CMK (cell line): ENCODE measurements around the gene SIRT7.
"Not testable (repeated sequence)": the region's sequence is repeated elsewhere in the genome, so short reads cannot be mapped to it uniquely, and the experiment has no call there.

Experiments used
- DNase-seq: peaks from one replicate; pipeline ENCODE4 v3.0.0-alpha.2; 2010; ENCODE audit warnings: low read depth

SIRT7 gene

GRCh38 chr17:81955058-81955681, 37.2 kb upstream of the SIRT7 start:
- DNase-seq: no peak

GRCh38 chr17:81954131-81955057, 36.4 kb upstream of the SIRT7 start:
- no peak for DNase-seq

- not testable (repeated sequence) for DNase-seq
Measured at GRCh38 chr17:81953443-81953842, 35.5 kb upstream of the SIRT7 start.

- DNase-seq: no peak
Measured at GRCh38 chr17:81952792-81953228, 34.8 kb upstream of the SIRT7 start.

- no peak for DNase-seq
Measured at GRCh38 chr17:81951785-81952684, 34.1 kb upstream of the SIRT7 start.

GRCh38 chr17:81950501-81950900, 32.5 kb upstream of the SIRT7 start:
- no peak for DNase-seq

GRCh38 chr17:81948635-81949378, 30.8 kb upstream of the SIRT7 start:
- no peak for DNase-seq

GRCh38 chr17:81947189-81947588, 29.2 kb upstream of the SIRT7 start, which contains the start of gene MYADML2:
Gene MYADML2, minus strand, starts transcription at chr17:81947233. Its CDS starts 5,492 bp downstream, at chr17:81941741.
- DNase-seq: no peak

GRCh38 chr17:81944858-81945257, 26.9 kb upstream of the SIRT7 start:
- no peak for DNase-seq

- DNase-seq: no peak
Measured at GRCh38 chr17:81942167-81942553, 24.2 kb upstream of the SIRT7 start.

GRCh38 chr17:81941484-81942166, 23.6 kb upstream of the SIRT7 start:
- no peak for DNase-seq

- no peak for DNase-seq
Measured at GRCh38 chr17:81940538-81941483, 22.8 kb upstream of the SIRT7 start.

- no peak for DNase-seq
Measured at GRCh38 chr17:81939881-81940385, 22.0 kb upstream of the SIRT7 start.

GRCh38 chr17:81939218-81939617, 21.2 kb upstream of the SIRT7 start:
- no peak for DNase-seq

- no peak for DNase-seq
Measured at GRCh38 chr17:81935709-81936084, 17.7 kb upstream of the SIRT7 start.

GRCh38 chr17:81934850-81935708, 17.1 kb upstream of the SIRT7 start:
- no peak for DNase-seq

- no peak for DNase-seq
Measured at GRCh38 chr17:81934098-81934757, 16.3 kb upstream of the SIRT7 start.

GRCh38 chr17:81933178-81933699, 15.3 kb upstream of the SIRT7 start:
- no peak for DNase-seq
